Transverse colon (tissue), 4 donors: ENCODE data around the gene NIT1. TPM values are rescaled to one million over a fixed set of nuclear protein-coding genes. Genes with fewer than 3 reads are reported as not detected.
A peak's percentile ranks its signal among the peaks of the same experiment; 100 is the strongest.

Experiments used
- DNase-seq: peaks from one replicate; pipeline ENCODE4 v3.0.0-alpha.2; 2019
- H3K27ac ChIP-seq, 4 donors: fragments of 200-600 bp; sonication (generic); 2 replicates each; pipeline ENCODE4 v1.5.1; 2016 to 2018; ENCODE audit warnings: inconsistent platforms in 4 of 4
- H3K27me3 ChIP-seq: fragments of 200-600 bp; sonication (generic); 2 replicates; pipeline ENCODE4 v1.5.1; 2017; ENCODE audit warnings: inconsistent platforms
- H3K36me3 ChIP-seq, 4 donors: fragments of 200-600 bp; sonication (generic); 2 replicates each; pipeline ENCODE4 v1.5.1; 2017 to 2019; ENCODE audit warnings: inconsistent platforms in 4 of 4
- H3K4me1 ChIP-seq, 4 donors: fragments of 200-600 bp; sonication (generic); 2 replicates each; pipeline ENCODE4 v1.5.1; 2017 to 2020; ENCODE audit warnings: inconsistent platforms in 4 of 4
- H3K4me3 ChIP-seq, 4 donors: fragments of 200-600 bp; sonication (generic); 1 replicate in 1 of 4; 2 replicates in 3 of 4; pipeline versions ENCODE4 v1.5.1 to v1.6.1; 2017 to 2019; ENCODE audit warnings: inconsistent platforms in 4 of 4
- H3K9me3 ChIP-seq, 2 donors: fragments of 200-600 bp; sonication (generic); 2 replicates each; pipeline ENCODE4 v1.5.1; 2017 to 2019; ENCODE audit warnings: inconsistent platforms in 2 of 2
- CTCF ChIP-seq, 5 experiments: fragments of 200-600 bp in 3 of 5; fragments of 450-650 bp in 2 of 5; sonication (generic) in 3 of 5; IDR thresholded peaks; 1 replicate in 2 of 5; 2 replicates in 3 of 5; pipeline ENCODE4 v1.5.1; 2016 to 2017; ENCODE audit warnings: antibody characterized with exemption in 5 of 5, inconsistent platforms in 3 of 5, mild to moderate bottlenecking in 2 of 5, moderate library complexity in 1 of 5
- EP300 ChIP-seq: sonication (generic); formaldehyde crosslinking; IDR thresholded peaks from one replicate; pipeline ENCODE4 v1.6.1; 2017; ENCODE audit warnings: antibody characterized with exemption, low read depth
- POLR2A ChIP-seq: fragments of 450-650 bp; IDR thresholded peaks from one replicate; pipeline ENCODE4 v1.6.1; 2016; ENCODE audit warnings: antibody characterized with exemption, mild to moderate bottlenecking, moderate library complexity
- POLR2AphosphoS5 ChIP-seq, 3 donors: sonication (generic); formaldehyde crosslinking; IDR thresholded peaks; one replicate each; pipeline ENCODE4 v1.6.1; 2016; ENCODE audit warnings: antibody characterized with exemption in 3 of 3
- WGBS, 2 donors: methylation state at CpG; one replicate each; pipeline ENCODE4 v1.1.5; 2018; ENCODE audit warnings: low coverage in 1 of 2; 5-methylcytosine and 5-hydroxymethylcytosine counted together
- in situ Hi-C, 4 donors: fragments of 200-750 bp; cut with MboI; loops; one replicate each; pipeline versions ENCODE4 v1.15.0 to v1.15.1; 2017; ENCODE audit warnings: low sequenced_read_pairs in 3 of 4, low pct_ligation_motif_present in 1 of 4, low pct_unique_long_range_greater_than_20kb in 1 of 4
- intact Hi-C: fragments of 100-400 bp; cut with DNase I; formaldehyde crosslinking; loops from one replicate; pipeline ENCODE4 v1.15.1; 2023; ENCODE audit warnings: low total_unique reads
- total RNA-seq, 4 donors: library from RNA; depleted of rRNA; stranded (reverse); fragments of >200 nt; gene quantifications; one replicate each; pipeline ENCODE4 v1.1.0, GENCODE V29; 2016

NIT1 gene
- total RNA-seq, 4 donors from 2014 or later, result 45.6 to 83.0 (median 75.4) TPM

- in situ Hi-C loops, result loop anchor here in 1 of 4 donors (25.0 kb wide), 1 partner anchor 246 kb away; no protein-coding TSS in a partner anchor
- no peak for TF ChIP-seq CTCF (IDR thresholded peaks at IDR 0.05)
- peak; percentile 11 to 76 (median 58) for TF ChIP-seq POLR2AphosphoS5 (IDR thresholded peaks at IDR 0.05)
- TF ChIP-seq EP300, result no peak
- TF ChIP-seq POLR2A, result no peak
- WGBS, 2 donors, result 63 to 87% methylated on average over 3 to 8 of the region's 8 CpGs
These were observed 34.7 kb upstream of the NIT1 start for GRCh38 chr1:161082996-161083747.

GRCh38 chr1:161083748-161084596 is 33.9 kb upstream of the NIT1 start:
- Histone ChIP-seq H3K4me3 (no peak overlapping the region), H3K9me3 (no peaks in the 10 kb centered on the region), H3K27ac (peak overlapping the region; percentile 34 to 58 (median 42)), H3K36me3 (no peaks in the 10 kb centered on the region), H3K27me3 (no peaks in the 10 kb centered on the region), H3K4me1 (peaks cover 8 to 21% (median 18%) of the 10 kb centered on the region in 4 donors)
- WGBS, 2 donors, result 60 to 68% methylated on average over 3 to 10 of the region's 10 CpGs
- in situ Hi-C loops, result loop anchor here in 1 of 4 donors (25.0 kb wide), 1 partner anchor 247 kb away; no protein-coding TSS in a partner anchor
- intact Hi-C loops, result no loop called here
- no peak for TF ChIP-seq POLR2A
- no peak for TF ChIP-seq EP300
- no peak for TF ChIP-seq CTCF (IDR thresholded peaks at IDR 0.05)
- no peak for TF ChIP-seq POLR2AphosphoS5 (IDR thresholded peaks at IDR 0.05)
- no peak for DNase-seq

More at GRCh38 chr1:161082996-161083747, 34.7 kb upstream of the NIT1 start:
- Histone ChIP-seq H3K36me3 (no peaks in the 10 kb centered on the region), H3K4me3 (no peak overlapping the region), H3K27ac (peak overlapping the region; percentile 34 to 58 (median 42)), H3K27me3 (no peaks in the 10 kb centered on the region), H3K9me3 (no peaks in the 10 kb centered on the region), H3K4me1 (peaks cover 8 to 19% (median 16%) of the 10 kb centered on the region in 4 donors)
- intact Hi-C loops, result no loop called here
- DNase-seq, result peak; percentile 88

GRCh38 chr1:161084597-161084988 is 33.3 kb upstream of the NIT1 start:
- in situ Hi-C loops, result loop anchor here in 1 of 4 donors (25.0 kb wide), 1 partner anchor 247 kb away; no protein-coding TSS in a partner anchor
- intact Hi-C loops, result no loop called here
- no peaks in the 10 kb centered on the region for H3K36me3 ChIP-seq
- no peaks in the 10 kb centered on the region for H3K27me3 ChIP-seq
- no peaks in the 10 kb centered on the region for H3K9me3 ChIP-seq
- TF ChIP-seq POLR2AphosphoS5 (IDR thresholded peaks at IDR 0.05) (no peak), EP300 (no peak)
- H3K4me1 ChIP-seq, result peaks cover 8 to 27% (median 21%) of the 10 kb centered on the region in 4 donors
- WGBS, 2 donors, result 87% methylated on average over 1 of the region's 1 CpG; no CpG with 5 or more reads in 1 of the 2 donors
- H3K4me3 ChIP-seq, result no peak overlapping the region
- H3K27ac ChIP-seq, result no peak overlapping the region
- DNase-seq, result no peak

GRCh38 chr1:161085165-161085564 is 32.7 kb upstream of the NIT1 start:
- Histone ChIP-seq H3K36me3 (no peaks in the 10 kb centered on the region), H3K4me3 (no peak overlapping the region), H3K27ac (no peak overlapping the region), H3K27me3 (no peaks in the 10 kb centered on the region), H3K9me3 (no peaks in the 10 kb centered on the region), H3K4me1 (peaks cover 8 to 31% (median 23%) of the 10 kb centered on the region in 4 donors)
- intact Hi-C loops (loop anchor here (5.0 kb wide), 1 partner anchor 1868 kb away; no protein-coding TSS in a partner anchor), in situ Hi-C loops (loop anchor here in 1 of 4 donors (25.0 kb wide), 1 partner anchor 248 kb away; no protein-coding TSS in a partner anchor)
- TF ChIP-seq POLR2A, result no peak
- no peak for TF ChIP-seq POLR2AphosphoS5 (IDR thresholded peaks at IDR 0.05)
- TF ChIP-seq EP300, result no peak
- DNase-seq, result no peak
- WGBS, 2 donors, result 68% methylated on average over 2 of the region's 2 CpGs; no CpG with 5 or more reads in 1 of the 2 donors
